K562 (cell line): Measurements from ENCODE around the gene SNRPA. TPM values are rescaled to one million over a fixed set of nuclear protein-coding genes. Genes with fewer than 3 reads are reported as not detected.

Source experiments
- ATAC-seq: fragments of 200-7000 bp; cut with Tn5 transposase; 3 replicates; pipeline ENCODE4 v1.9.1; 2020; ENCODE audit warnings: moderate library complexity
- BruUV-seq: library from RNA; stranded (reverse); fragments of 400-500 nt; replicated peaks from 2 replicates; lab custom pipeline; 2021; lab: Mats Ljungman, UMichigan
- CTCF ChIA-PET: fragments of 300-600 bp; formaldehyde crosslinking; extraction: SDS; loops from one replicate; lab custom pipeline; 2021; ENCODE audit warnings: low intra/inter-chr PET ratio; lab: Yijun Ruan, JAX
- POLR2A ChIA-PET: fragments of 300-600, 350-650 bp; sonication (Branson Sonifier 250); formaldehyde crosslinking; extraction: SDS; loops from one replicate; lab custom pipeline; 2021; ENCODE audit warnings: antibody characterized with exemption, inconsistent platforms; lab: Yijun Ruan, JAX
- DNase-seq, 4 experiments: peaks; one replicate each; pipeline versions ENCODE4 v3.0.0 to v3.0.0-alpha.2; 2011 to 2018; ENCODE audit warnings: low spot score in 3 of 4, mixed read lengths in 3 of 4; ENCODE audit errors: extremely low read depth in 1 of 4
- FAIRE-seq: peaks from 2 replicates; lab custom pipeline; 2011; peaks lifted over from hg19 to GRCh38; lab: Jason Lieb, UNC
- H2AFZ ChIP-seq: 2 replicates; pipeline ENCODE4 v1.6.0; 2011; ENCODE audit warnings: low read depth, low read length, control low read depth, inconsistent platforms
- H3K27ac ChIP-seq: fragments of 200-600 bp; 3 replicates; pipeline ENCODE4 v1.8.0; 2011; ENCODE audit warnings: low read depth, mild to moderate bottlenecking, control low read depth, inconsistent platforms, low read length, moderate library complexity, mixed read lengths; ENCODE audit errors: extremely low read depth
- H3K27me3 ChIP-seq, 2 experiments: fragments of 300-600 bp in 1 of 2; 2 replicates in 1 of 2; 3 replicates in 1 of 2; pipeline versions ENCODE4 v1.6.0 to v1.8.0; 2011; ENCODE audit warnings: inconsistent platforms in 2 of 2, low read length in 2 of 2, mild to moderate bottlenecking in 1 of 2, mixed read lengths in 1 of 2, moderate library complexity in 1 of 2; ENCODE audit not compliant: control insufficient read depth in 2 of 2, insufficient read depth in 2 of 2
- H3K36me3 ChIP-seq: fragments of 300-600 bp; 3 replicates; pipeline ENCODE4 v1.8.0; 2011; ENCODE audit warnings: mild to moderate bottlenecking, low read length, inconsistent platforms; ENCODE audit not compliant: control insufficient read depth, insufficient read depth
- H3K4me1 ChIP-seq, 2 experiments: fragments of 200-600 bp in 1 of 2; replicated peaks in 1 of 2; 2 replicates in 1 of 2; 3 replicates in 1 of 2; pipeline versions ENCODE4 v1.5.1 to v1.8.0; 2011; ENCODE audit warnings: inconsistent platforms in 2 of 2, low read length in 2 of 2, mild to moderate bottlenecking in 1 of 2, mixed read lengths in 1 of 2, moderate library complexity in 1 of 2; ENCODE audit not compliant: control insufficient read depth in 2 of 2, insufficient read depth in 2 of 2
- H3K4me2 ChIP-seq: 2 replicates; pipeline ENCODE4 v1.6.1; 2011; ENCODE audit warnings: low read length, control low read depth, inconsistent platforms, mixed read lengths; ENCODE audit not compliant: insufficient read depth
- H3K4me3 ChIP-seq: fragments of 200-600 bp; sonication (generic), shearing (Covaris generic); 2 replicates; pipeline ENCODE4 v1.5.1; 2016; ENCODE audit warnings: control low read depth, inconsistent platforms
- H3K79me2 ChIP-seq: fragments of 200-600 bp; 3 replicates; pipeline ENCODE4 v1.8.0; 2011; ENCODE audit warnings: low read length, inconsistent platforms; ENCODE audit not compliant: control insufficient read depth, insufficient read depth
- H3K9ac ChIP-seq, 2 experiments: 2 replicates each; pipeline versions ENCODE4 v1.6.0 to v1.6.1; 2011; ENCODE audit warnings: low read depth in 2 of 2, low read length in 2 of 2, control low read depth in 1 of 2, inconsistent platforms in 1 of 2, mild to moderate bottlenecking in 1 of 2, mixed read lengths in 1 of 2; ENCODE audit not compliant: insufficient read depth in 1 of 2
- H3K9me1 ChIP-seq: one replicate; pipeline ENCODE4 v1.6.0; 2011; ENCODE audit warnings: inconsistent platforms, mild to moderate bottlenecking, low read length, moderate library complexity; ENCODE audit not compliant: control insufficient read depth, insufficient read depth
- H3K9me3 ChIP-seq: replicated peaks from 2 replicates; pipeline ENCODE4 v1.5.1; 2011; ENCODE audit warnings: low read depth, low read length, inconsistent platforms; ENCODE audit not compliant: control insufficient read depth, insufficient read depth
- H4K20me1 ChIP-seq: replicated peaks from 2 replicates; pipeline ENCODE4 v1.6.1; 2011; ENCODE audit warnings: low read length, inconsistent platforms, mixed read lengths; ENCODE audit not compliant: control insufficient read depth, insufficient read depth
- ADNP ChIP-seq: fragments of 200-800 bp; sonication (Bioruptor generic); IDR thresholded peaks from 2 replicates; pipeline ENCODE4 v1.6.1; 2016; ENCODE audit warnings: missing genetic modification characterization, missing compliant biosample characterization
- BCOR ChIP-seq: fragments of 450-650 bp; IDR thresholded peaks from 2 replicates; pipeline ENCODE4 v1.6.1; 2016
- KDM1A ChIP-seq, 2 experiments: fragments of 450-650 bp; IDR thresholded peaks; 2 replicates each; pipeline ENCODE4 v1.6.1; 2016; ENCODE audit warnings: mild to moderate bottlenecking in 2 of 2
- PCBP1 ChIP-seq: fragments of 200-400 bp; formaldehyde crosslinking; IDR thresholded peaks from 2 replicates; pipeline ENCODE4 v1.6.1; 2018; ENCODE audit warnings: mild to moderate bottlenecking, low read depth, low read length; ENCODE audit not compliant: poor library complexity, severe bottlenecking
- RBM25 ChIP-seq: fragments of 200-400 bp; formaldehyde crosslinking; IDR thresholded peaks from 2 replicates; pipeline ENCODE4 v1.6.1; 2018; ENCODE audit warnings: low read length, low read depth, moderate library complexity; ENCODE audit not compliant: severe bottlenecking
- XRCC5 ChIP-seq: fragments of 200-400 bp; formaldehyde crosslinking; IDR thresholded peaks from 2 replicates; pipeline ENCODE4 v1.6.1; 2017; ENCODE audit warnings: low read depth, mild to moderate bottlenecking, low read length
- ZNF384 ChIP-seq: IDR thresholded peaks from 2 replicates; pipeline ENCODE4 v1.6.1; 2012; ENCODE audit warnings: low read depth, low read length, improper control_type of control experiment
- WGBS: fragments of 100-300 bp; shearing (Covaris generic); methylation state at CpG from one replicate; pipeline ENCODE4 v1.1.6; 2016; ENCODE audit warnings: low coverage, mixed read lengths; ENCODE audit not compliant: insufficient coverage; ENCODE audit errors: missing lambda C conversion rate; 5-methylcytosine and 5-hydroxymethylcytosine counted together
- in situ Hi-C: fragments of 300-500 bp; cut with MboI; formaldehyde crosslinking; loops from 4 replicates; pipeline ENCODE4 v1.15.0; 2018; ENCODE audit warnings: inconsistent platforms, mixed read lengths
- intact Hi-C: fragments of 100-400 bp; cut with micrococcal nuclease; formaldehyde crosslinking; loops from 2 replicates; pipeline ENCODE4 v1.14.2; 2022
- polyA plus RNA-seq, 8 experiments: library from polyadenylated mRNA; depleted of rRNA in 4 of 8; stranded (reverse) in 5 of 8; unstranded in 3 of 8; fragments of >200 nt; fragmentation: Nextera tagmentation in 2 of 8; fragmentation: Illumina TruSeq in 1 of 8; extraction: Ambion mirVana in 2 of 8; extraction: Trizol in 1 of 8; gene quantifications; 2 replicates each; pipeline versions ENCODE4 v1.2.1 to v1.2.3, GENCODE V29; 2011 to 2014; ENCODE audit warnings: inconsistent platforms in 1 of 8, missing spikeins in 1 of 8
- total RNA-seq, 7 experiments: library from RNA; depleted of rRNA in 6 of 7; stranded (reverse); fragments of >200 nt in 6 of 7; fragmentation: Illumina TruSeq in 2 of 7; extraction: Trizol in 2 of 7; gene quantifications; 2 replicates each; pipeline versions ENCODE4 v1.2.1 to v1.2.3, GENCODE V29; 2011 to 2021; ENCODE audit warnings: low replicate concordance in 1 of 7

The SNRPA gene
- total and polyA plus RNA-seq, 9 of the 15 experiments (the other 6 are each of a cell fraction or from before 2014, with no cell fraction given) = 16.3 to 311 (median 193) TPM

DNA sequence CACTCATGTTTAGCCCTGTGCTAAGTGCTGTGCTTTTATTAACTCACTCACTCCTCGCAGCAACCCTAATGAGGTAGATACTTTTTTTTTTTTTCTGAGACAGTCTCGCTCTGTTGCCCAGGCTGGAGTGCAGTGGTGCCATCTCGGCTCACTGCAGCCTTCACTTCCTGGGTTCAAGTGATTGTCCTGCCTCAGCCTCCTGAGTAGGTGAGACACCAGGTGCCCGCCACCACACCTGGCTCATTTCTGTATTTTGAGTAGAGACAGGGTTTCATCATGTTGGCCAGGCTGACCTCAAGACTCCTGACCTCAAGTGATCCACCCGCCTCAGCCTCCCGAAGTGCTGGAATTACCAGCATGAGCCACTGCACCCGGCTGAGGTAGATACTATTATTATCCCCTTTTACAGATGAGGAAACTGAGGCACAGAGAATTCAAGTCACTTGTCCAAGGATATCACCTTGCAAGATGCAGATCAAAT is 31.5 kb upstream of the SNRPA start:
- ChIA-PET CTCF (no interaction called here), POLR2A (interaction anchor here (0.7 to 1.3 kb wide), 3 partner anchors 17 to 254 kb away, joined by 3 to 5 read pairs (median 3); partner anchors contain the start of gene BLVRB)
- Histone ChIP-seq H3K9ac (peak overlapping the region; percentile 68 to 79; a peak in 2 of 4 replicates), H3K9me3 (no peaks in the 10 kb centered on the region), H3K27ac (peak overlapping the region; percentile 80; the same call in 1 of the 3 replicates), H3K4me2 (peak overlapping the region; percentile 93), H3K27me3 (no peaks in the 10 kb centered on the region), H3K9me1 (no peaks in the 10 kb centered on the region), H3K4me1 (peaks cover 18 to 48% of the 10 kb centered on the region in 2 experiments; a peak in 4 of 5 replicates), H3K4me3 (peak overlapping the region; percentile 62), H2AFZ (no peak overlapping the region; the same call in 1 of the 2 replicates), H3K79me2 (peaks cover 62% of the 10 kb centered on the region), H3K36me3 (peaks cover 13% of the 10 kb centered on the region), H4K20me1 (no peaks in the 10 kb centered on the region)
- BruUV-seq = no TSS peak
- no peak for DNase-seq
- TF ChIP-seq BCOR (peak; percentile 90), KDM1A (IDR thresholded peaks at IDR 0.05) (peak in 1 of 2 experiments; percentile 44; a peak in 1 of 4 replicates), PCBP1 (no peak), ZNF384 (0 out of 2 replicates have a peak, but pooled peaks have one; percentile 19), ADNP (tag) (peak; percentile 35; the same call in 1 of the 2 replicates), RBM25 (peak; percentile 85), XRCC5 (no peak)
- intact Hi-C loops = no loop called here
- ATAC-seq = no peak
- WGBS = 35% methylated on average over 7 of the region's 7 CpGs
- in situ Hi-C loops = no loop called here
- FAIRE-seq = no peak
